Thyroid gland (tissue), 4 donors: ENCODE data around the gene PPP2R2B.

Source experiments
- POLR2A ChIP-seq, 2 donors: fragments of 450-650 bp; IDR thresholded peaks; one replicate each; pipeline ENCODE4 v1.6.1; 2017; ENCODE audit warnings: antibody characterized with exemption in 2 of 2, mild to moderate bottlenecking in 2 of 2, moderate library complexity in 1 of 2
- TF ChIP-seq, protein P1 (sequence below), 6 experiments: fragments of 200-600 bp in 3 of 6; fragments of 450-650 bp in 3 of 6; sonication (generic) in 3 of 6; IDR thresholded peaks; one replicate each; pipeline ENCODE4 v1.5.1; 2016 to 2019; ENCODE audit warnings: antibody characterized with exemption in 6 of 6, mild to moderate bottlenecking in 2 of 6, inconsistent platforms in 1 of 6, moderate library complexity in 1 of 6

GRCh38 chr5:146890731-146891440, 12.3 kb upstream of the PPP2R2B start:
- TF ChIP-seq, protein P1, sequence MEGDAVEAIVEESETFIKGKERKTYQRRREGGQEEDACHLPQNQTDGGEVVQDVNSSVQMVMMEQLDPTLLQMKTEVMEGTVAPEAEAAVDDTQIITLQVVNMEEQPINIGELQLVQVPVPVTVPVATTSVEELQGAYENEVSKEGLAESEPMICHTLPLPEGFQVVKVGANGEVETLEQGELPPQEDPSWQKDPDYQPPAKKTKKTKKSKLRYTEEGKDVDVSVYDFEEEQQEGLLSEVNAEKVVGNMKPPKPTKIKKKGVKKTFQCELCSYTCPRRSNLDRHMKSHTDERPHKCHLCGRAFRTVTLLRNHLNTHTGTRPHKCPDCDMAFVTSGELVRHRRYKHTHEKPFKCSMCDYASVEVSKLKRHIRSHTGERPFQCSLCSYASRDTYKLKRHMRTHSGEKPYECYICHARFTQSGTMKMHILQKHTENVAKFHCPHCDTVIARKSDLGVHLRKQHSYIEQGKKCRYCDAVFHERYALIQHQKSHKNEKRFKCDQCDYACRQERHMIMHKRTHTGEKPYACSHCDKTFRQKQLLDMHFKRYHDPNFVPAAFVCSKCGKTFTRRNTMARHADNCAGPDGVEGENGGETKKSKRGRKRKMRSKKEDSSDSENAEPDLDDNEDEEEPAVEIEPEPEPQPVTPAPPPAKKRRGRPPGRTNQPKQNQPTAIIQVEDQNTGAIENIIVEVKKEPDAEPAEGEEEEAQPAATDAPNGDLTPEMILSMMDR (IDR thresholded peaks at IDR 0.05), result no peak
- TF ChIP-seq POLR2A (IDR thresholded peaks at IDR 0.05), result no peak
